Measurements from ENCODE around the gene SHANK3. TPM values are rescaled to one million over a fixed set of nuclear protein-coding genes. Genes with fewer than 3 reads are reported as not detected.
"Not testable (repeated sequence)": the region's sequence is repeated elsewhere in the genome, so short reads cannot be mapped to it uniquely, and the experiment has no call there.

Gene SHANK3
- 1 to 10 TPM; 4.4 to 4.8 TPM for total RNA-seq
- long read RNA-seq, partial matches to known transcripts = 0 of 4 reads
- long read RNA-seq, other reads (novel, unspliced or antisense) = 4 of 4 reads

DNA sequence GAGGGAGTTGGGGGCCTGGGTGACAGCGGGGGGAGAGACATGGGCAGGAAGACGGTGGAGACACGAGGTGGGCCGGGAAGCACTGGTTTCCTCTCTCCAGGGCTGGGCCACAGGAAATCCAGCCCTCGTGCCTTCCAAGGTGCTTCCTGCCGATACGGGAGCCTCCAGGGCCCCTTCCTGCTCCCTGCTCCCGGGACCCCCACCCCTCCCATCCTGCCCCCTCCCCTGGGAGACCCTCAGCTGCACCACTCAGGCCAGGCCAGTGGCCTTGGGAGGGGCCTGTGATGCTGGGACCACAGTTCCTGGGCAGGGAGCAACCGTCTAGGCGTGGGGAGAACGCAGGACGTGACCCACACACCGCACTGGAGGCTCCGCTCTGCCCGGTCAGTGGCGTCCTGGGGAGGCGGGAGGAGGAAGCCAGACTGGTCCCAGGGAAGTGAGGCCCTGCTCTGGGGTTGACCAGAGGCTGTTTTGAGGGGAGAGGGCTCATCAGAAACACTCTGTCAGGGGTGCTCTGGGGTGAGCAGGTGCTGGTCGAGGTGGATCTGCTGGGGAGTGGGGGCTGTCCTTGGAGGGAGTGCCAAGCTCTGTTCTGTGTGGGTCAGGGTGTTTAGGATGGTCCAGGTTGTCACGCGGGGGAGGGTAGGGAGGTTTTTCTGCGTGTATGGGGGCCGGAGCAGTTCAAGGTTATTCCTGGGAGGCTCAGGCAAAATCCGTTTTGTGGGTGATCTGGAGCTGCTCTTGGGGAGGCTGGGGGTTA, at the start of gene SHANK3:
TSS of gene SHANK3 (plus strand) at position 353 of the 760 bp plus-strand sequence.
- ATAC-seq (no peak), DNase-seq (no peak)
- intact Hi-C loops (cut with DNase I, micrococcal nuclease) = no loop called here

DNA sequence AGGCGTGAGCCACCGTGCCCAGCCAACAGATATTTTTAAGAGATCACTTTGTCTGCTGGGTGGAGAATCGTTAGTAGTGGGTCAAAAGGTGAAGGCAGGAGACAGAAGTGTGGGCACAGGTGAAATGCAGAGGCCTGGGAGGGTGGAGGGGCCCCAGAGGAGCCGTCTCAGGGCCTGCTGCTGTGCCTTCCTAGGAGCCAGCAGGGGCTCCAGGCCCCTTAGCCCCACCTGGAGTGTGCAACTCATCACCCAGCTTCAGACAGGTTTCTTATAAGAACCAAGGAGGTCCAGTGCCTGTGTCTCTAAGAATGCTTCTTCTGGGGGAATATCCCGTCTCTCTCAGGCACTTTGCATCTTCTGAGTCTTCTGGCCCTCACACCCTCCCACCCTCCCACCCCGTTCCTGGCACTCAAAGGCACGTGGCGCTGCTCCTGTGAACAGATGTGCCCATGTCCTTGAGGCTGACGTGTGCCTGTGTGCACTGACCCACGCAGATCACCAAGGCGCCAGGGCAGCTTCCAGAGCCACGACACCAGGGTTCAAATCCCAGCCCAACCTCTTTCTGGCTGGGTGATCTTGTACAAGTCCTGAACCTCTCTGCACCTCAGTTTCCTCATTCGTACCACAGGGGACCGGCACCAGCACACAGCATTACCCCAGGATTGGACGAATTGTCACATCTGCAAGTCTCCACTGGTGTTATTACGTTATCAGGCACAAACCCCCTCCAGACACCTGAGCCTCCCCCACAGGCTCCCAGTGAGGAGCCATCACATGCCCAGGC, 48.1 kb upstream of the SHANK3 start:
- DNase-seq = no peak
- intact Hi-C loops (cut with DNase I, micrococcal nuclease) = no loop called here
- ATAC-seq = no peak

DNA sequence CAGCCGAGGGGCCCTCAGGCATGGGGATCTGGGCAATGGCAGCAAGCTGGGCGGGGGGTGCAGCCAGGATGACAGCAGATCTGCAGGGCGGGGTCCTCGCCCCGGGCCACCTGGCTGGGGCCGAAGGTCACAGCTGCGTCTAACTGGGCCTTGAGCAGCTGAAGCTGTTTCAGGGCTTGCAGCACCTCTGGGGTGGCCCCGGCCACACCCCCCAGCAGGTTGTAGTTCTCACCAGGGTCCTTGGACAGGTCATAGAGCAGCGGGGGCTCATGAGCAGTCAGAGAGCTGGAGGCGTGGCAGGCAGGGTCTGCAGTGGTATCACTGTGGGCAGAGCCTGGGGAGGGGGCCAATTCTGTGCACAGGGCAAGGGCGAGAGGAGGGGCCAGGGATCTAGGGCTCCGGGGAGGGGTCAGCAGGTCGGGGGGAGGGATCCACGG, 47.5 kb upstream of the SHANK3 start:
- no peak for ATAC-seq
- intact Hi-C loops (cut with DNase I, micrococcal nuclease) = no loop called here

DNA sequence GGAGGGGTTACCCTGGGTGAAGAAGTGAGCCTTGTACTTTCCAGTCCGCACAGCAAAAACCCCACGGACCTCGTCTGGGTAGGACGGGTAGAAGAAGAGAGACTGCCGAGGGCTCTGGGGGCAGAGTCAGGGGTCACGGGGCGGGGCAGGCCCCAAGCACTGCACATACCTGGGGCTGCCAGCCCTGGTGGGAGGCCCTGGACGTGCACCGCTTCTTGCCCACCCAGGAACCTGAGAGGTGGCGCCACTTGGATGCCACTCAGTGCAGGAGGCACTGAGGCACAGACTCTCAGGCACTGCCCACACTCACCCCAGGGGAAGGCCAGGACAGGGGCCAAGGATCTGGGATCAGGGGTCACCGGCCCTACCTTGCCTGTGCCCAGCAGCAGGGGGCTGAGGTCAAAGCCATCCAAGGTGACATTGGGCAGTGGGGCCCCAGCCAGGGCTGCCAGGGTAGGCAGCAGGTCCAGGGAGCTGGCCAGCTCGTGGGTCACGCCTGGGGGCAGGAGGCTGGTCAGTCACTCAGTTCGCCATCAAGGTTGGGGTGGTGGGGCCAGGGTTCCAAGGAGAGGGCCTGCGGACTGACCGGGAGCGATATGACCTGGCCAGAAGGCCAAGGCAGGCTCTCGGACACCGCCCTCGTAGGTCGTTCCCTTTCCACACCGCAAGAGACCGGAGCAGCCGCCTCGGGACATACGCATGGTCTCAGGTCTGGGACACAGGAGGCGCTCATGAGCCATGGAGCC, 46.9 kb upstream of the SHANK3 start:
- intact Hi-C loops (cut with DNase I, micrococcal nuclease) = no loop called here
- DNase-seq (no peak), ATAC-seq (no peak)

More for the DNA sequence above, 47.5 kb upstream of the SHANK3 start:
- no peak for DNase-seq

DNA sequence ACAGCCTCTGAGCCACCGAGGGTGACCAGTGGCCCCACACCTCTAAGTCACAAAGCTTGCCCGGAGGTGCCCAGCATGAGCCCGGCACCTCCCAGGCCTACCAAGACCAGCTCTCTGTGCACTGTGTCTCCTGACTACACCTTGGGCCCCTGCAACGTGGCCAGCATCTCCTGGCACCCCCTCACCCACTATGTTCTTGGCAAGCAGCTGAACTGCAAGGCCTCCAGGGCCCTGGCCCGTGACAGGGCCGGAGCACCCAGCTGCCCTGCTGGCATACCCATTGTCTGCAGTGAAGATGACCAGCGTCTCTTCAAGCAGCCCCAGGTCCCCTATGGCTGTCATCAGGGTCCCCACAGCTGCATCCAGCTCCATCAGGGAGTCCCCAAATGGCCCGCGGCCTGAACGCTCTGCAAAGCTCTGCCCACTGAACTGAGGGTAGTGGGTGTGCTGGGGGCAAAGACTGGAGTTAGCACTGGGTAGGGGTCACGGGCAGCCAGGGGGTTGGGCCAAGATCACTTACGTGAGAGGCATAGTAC, 46.2 kb upstream of the SHANK3 start:
- no peak for DNase-seq
- ATAC-seq = no peak
- intact Hi-C loops (cut with DNase I, micrococcal nuclease) = no loop called here

DNA sequence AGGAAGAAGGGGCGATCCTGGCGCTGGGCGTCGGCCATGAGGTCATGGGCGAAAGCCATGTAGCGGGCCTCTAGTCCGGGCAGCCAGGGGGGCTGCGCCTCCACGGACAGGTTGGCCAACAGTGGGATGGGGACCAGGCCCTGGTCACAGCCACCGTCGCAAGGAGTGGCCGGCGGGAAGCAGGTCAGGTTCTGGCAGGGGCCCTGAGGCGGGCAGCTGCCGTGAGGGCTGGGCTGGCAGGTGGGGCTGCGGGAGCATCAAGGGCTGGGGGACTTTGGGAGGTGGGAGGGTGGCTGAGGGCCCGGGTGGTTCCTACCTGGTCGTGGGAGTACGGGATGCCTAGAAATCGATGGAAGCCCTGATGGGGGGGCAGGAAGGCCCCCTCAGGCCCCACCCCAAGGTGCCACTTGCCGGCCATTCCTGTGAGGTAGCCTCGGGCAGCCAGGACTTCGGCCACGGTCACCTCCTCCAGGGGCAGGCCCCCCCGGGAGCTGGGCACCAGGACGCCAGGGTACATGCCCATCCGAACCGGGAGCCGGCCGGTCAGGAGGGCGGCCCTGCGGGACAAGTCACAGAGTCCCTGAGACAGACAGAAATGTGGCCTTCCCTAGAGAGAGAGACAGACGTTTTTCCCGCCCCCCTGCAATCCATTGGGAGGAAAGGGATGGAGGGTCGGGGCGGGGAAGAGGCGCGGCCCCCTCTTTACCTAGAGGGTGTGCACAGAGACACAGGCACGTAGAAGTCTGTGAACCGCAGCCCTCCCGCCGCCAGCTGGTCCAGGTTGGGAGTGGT, 45.6 kb upstream of the SHANK3 start:
- intact Hi-C loops (cut with DNase I, micrococcal nuclease) = no loop called here
- ATAC-seq = peak; percentile 4
- DNase-seq = peak; percentile 38 to 58

DNA sequence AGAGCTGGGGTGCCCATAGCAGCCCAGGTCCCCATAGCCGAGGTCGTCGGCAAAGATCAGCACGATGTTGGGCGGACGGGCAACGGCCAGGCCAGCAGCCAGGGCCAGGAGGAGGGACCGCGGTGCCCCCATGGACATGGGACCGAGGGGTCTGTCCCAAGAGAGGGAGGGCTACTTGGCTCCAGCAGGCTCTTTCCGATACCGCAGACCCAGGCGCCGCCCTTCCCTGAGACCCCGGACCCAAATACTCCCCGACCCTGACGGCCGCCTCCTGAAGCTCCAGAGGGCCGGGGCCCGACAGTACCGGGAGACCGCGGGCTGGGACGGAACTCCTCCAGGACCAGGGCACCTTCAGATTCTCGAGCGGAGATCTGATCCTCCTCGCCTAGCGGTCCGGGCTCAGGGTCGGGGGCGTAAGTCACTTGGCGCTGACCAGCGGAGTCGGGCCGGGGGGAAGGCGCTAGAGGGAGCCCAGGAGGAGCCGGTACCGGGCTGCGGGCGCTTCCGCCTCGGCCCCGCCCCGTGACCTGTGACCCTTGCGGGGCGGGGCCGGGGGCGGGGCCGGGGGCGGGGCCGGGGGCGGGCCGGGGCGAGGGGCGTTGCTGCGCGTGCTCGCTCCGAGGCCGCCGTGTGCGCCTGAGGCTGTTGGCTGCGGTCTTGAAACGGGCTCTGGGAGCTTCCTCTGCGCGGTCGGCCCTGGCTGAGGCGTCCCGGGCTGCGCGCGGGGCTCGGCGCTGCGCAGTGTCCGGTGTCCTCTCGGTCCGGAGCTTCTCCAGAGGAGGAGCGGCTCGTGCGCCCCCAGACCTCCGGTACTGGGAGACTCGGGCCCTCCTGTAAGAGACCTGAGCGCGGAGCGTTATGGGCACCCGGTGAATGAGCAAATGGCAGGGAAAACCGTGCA, 44.7 kb upstream of the SHANK3 start, which contains the start of gene ARSA:
TSS of gene ARSA (minus strand) at position 511 of the 901 bp plus-strand sequence. CDS start at position 138, 373 bp downstream.
- intact Hi-C loops (cut with DNase I, micrococcal nuclease) = no loop called here
- ATAC-seq = peak; percentile 85
- DNase-seq = peak; percentile 83 to 86

DNA sequence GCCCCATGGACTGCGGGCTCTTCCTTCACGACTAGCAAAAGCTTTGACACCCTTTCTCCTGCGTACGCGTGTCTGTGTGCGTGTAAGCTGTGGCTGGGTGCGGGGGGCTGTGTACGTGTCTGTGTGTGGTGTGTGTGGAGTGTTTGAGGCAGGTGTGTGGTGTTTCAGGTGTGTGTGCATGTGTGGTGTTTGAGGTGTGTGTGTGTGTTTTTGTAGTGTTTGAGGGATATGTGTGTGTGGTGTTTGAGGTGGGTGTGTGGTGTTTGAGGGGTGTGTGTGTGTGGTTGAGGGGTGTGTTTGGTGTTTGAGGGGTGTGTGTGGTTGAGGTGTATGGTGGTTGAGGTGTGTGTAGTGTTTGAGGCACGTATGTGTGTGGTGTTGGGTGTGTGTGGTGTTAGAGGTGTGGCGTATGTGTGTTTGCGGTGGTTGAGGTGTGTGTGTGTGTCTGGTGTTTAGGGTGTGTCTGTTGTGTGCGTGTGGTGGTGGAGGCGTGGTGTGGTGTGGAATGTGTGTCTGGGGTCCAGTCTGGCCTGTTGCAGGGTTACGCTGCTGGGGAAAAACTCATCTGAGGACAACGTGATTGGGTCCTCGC, 44.0 kb upstream of the SHANK3 start:
- intact Hi-C loops (cut with DNase I, micrococcal nuclease) = no loop called here
- DNase-seq = peak in 1 of 2 donors; percentile 35
- peak; percentile 28 for ATAC-seq

DNA sequence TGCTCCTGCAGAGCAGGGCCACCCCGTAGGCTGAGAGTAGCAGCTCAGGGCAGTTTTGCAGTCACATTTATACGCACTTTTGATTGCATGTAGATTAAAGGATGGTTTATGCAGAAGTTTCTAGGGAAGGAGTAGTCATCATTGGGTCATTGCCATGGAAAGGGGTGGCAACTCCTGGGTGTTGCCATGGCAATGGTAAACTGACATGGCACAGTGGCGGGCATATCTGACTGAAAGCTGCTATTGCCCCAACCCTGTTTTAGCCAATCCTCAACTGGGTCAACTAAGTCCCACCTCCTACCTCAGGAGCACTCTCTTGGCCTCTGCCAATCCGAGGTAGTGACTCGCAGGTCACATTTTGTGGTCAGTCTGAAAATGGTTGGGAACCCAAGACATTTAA, 42.2 kb upstream of the SHANK3 start:
- no peak for ATAC-seq
- no peak for DNase-seq

DNA sequence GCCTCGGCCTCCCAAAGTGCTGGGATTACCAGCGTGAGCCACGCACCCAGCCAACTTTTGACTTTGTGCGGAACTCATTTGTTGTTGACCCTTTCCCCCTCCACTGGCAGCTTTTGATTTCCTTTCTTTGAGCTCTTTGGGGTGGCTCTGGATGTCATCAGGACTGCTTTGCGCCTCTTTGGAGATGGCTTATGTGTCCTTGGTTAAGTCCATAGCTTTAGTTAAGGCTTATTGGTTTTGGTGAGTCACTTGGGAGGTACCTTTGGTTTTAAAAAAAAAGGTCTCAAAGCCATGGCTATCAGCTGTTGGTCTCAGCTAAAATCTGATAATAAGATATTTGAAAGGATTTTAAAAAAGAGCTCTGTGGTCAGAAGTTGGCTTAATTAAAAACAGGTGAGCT, 39.5 kb upstream of the SHANK3 start:
- ATAC-seq = no peak
- intact Hi-C loops (cut with DNase I, micrococcal nuclease) = no loop called here

More for the DNA sequence above, 42.2 kb upstream of the SHANK3 start:
- intact Hi-C loops (cut with DNase I, micrococcal nuclease) = no loop called here

DNA sequence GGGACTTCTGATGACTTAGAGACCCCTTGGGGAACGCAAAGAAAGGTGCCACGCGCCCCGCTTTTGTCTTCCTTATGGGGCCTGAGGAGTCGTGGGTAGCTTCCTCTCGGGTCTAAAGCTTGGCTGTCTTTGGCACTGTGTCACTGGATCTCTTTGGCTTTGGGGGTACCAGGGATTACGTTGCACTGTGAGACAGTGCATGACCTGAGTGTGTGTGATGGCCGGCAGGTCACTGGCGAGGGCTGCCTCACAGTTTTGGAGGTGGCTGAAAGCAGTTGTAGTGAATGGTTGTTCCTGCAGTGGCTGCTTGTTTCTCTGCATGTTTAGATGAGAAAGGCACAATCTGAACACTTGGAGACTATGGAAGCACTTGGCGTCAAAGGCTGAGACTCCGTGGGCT, 38.9 kb upstream of the SHANK3 start:
- intact Hi-C loops (cut with DNase I, micrococcal nuclease) = no loop called here
- ATAC-seq = no peak
- no peak for DNase-seq

More for the DNA sequence above, 39.5 kb upstream of the SHANK3 start:
- no peak for DNase-seq

DNA sequence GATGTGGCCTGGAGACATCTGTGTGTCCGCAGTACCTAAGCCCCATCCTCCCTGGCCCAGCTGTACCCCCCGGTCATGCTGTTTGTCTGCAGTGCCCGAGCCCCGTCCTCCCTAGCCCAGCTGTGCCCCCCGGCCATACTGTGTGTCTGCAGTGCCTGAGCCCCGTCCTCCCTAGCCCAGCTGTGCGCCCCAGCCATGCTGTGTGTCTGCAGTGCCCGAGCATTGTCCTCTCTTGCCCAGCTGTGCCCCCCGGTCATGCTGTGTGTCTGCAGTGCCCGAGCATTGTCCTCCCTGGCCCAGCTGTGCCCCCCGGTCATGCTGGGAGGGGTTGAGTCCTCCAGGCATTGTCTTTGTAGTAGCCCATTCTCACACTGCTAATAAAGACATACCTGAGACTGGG, 37.0 kb upstream of the SHANK3 start:
- DNase-seq (no peak), ATAC-seq (no peak)
- intact Hi-C loops (cut with DNase I, micrococcal nuclease) = no loop called here

DNA sequence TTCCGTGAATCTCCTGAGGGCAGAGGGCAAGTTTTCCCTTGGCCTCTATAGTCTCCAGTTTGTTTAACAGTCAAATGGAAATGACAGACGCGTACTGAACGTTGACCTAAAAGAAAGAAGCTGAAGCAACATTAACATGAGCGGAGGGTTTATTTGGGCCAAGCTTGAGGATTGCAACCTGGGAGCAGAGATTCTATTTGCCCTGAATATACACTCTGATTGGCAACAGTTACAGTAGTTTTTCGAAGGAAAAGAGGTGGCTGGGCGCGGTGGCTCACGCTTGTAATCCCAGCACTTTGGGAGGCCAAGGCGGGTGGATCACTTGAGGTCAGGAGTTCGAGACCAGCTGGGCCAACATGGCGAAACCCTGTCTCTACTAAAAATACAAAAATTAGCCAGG, 32.3 kb upstream of the SHANK3 start:
- ATAC-seq; intact Hi-C loops (cut with DNase I, micrococcal nuclease); DNase-seq: not testable (repeated sequence)

DNA sequence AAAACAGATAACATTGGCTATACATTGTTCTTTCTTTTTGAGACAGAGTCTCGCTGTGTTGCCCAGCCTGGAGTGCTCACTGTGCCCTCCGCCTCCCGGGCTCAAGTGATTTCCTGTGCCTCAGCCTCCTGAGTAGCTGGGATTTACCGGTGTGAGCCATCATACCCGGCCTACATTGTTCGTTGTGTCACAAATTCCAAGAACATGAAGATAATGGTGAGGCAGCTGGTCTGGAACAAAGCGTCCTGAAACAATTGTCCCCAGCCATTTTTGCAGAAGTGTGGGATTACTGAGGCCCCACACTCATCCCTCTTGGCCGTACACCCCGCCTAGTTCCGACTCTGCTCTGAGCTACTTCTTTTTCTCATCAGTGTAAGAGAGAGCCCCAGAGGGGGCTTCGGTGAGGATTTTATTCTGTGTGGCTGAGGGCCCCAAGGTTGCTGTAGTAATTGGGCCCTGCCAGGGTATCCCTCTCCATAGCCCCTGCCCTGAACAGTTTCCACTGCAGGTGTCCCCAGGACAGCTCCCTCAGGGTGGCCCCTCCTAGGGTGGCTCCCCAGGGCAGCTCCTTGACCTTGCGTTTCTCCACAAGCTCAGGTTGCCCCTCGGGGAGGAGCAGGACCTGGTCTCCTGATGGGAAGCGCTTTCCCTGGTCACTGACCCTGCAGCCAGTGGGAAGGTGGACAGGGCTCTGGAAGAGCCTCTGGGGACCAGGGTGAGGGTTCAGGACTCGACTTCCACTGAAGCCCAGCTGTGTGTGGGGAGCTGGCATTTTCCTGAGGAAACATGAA, 31.6 kb upstream of the SHANK3 start:
- DNase-seq = no peak
- intact Hi-C loops (cut with DNase I, micrococcal nuclease) = no loop called here
- no peak for ATAC-seq

DNA sequence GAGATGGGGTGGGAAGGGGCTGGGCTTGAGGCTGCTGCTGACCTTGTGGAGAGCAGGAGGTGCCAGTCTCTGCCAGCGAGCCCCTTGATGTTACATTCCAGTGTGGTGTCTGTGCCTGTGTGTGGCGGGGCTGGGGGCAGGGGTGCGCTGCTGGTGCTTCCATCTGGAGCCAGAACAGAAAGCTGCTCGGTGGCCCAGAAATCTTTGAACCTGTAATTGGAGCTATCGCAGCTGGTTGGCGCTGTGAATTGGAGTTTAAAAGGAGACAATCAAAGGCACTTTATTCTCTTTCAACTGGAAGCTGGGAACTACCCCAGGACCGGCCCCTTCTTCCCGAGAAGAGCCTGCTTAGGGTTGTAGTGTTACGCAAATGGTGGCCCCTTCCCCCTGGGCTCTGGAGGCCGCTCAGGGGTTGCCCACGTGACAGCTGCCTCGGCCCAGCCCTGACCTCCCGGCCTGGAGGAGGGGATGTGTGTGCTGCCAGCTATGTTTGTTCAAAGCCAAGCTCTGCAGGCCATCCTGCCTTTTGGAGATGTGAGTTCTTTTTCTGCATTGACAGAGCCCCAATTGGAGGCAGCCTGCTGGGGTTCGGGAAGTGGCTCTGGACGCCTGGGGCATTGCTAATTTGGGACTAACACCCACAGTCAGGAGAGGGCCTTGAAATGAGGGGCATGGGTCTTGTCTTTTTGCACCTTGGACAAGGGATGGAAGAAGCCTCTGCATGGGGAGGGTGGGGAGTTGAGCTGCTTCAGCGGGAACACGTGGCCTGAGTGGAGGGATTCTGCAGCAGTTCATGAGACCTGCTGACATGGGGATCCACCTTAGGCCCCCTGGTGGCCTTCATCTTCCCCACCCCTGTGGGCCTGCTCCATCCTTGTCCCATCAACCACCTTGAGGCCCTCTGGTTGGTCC, 30.7 kb upstream of the SHANK3 start:
- intact Hi-C loops (cut with DNase I, micrococcal nuclease) = no loop called here
- ATAC-seq (peak; percentile 22), DNase-seq (peak in 1 of 2 donors; percentile 17)

Data from left colon (tissue), 2 donors.